GM12892 (cell line): Measurements from ENCODE around the gene PPP2R5C.

Source experiments
- POLR2A ChIP-seq: IDR thresholded peaks from 2 replicates; pipeline ENCODE4 v1.6.1; 2011; ENCODE audit warnings: low read depth, low read length, control low read depth
- POLR2AphosphoS5 ChIP-seq: IDR thresholded peaks from 2 replicates; pipeline ENCODE4 v1.6.1; 2011; ENCODE audit warnings: low read depth, low read length, control low read depth

- TF ChIP-seq POLR2AphosphoS5 (no peak), POLR2A (no peak)
These were observed 62.8 kb downstream of the PPP2R5C start for GRCh38 chr14:101824339-101824727.
